H9 (cell line): ENCODE results near the gene IMPDH1. TPM values are rescaled to one million over a fixed set of nuclear protein-coding genes. Genes with fewer than 3 reads are reported as not detected.

Experiments used
- DNase-seq: peaks from one replicate; pipeline ENCODE4 v3.0.0-alpha.2; 2017
- H2AFZ ChIP-seq: one replicate; pipeline ENCODE4 v1.6.1; 2013; ENCODE audit warnings: mild to moderate bottlenecking, low read length, control low read depth, moderate library complexity
- H2AK5ac ChIP-seq: 2 replicates; pipeline ENCODE4 v1.6.1; 2013; ENCODE audit warnings: low read length, control low read depth, mixed read lengths; ENCODE audit not compliant: insufficient read length
- H2BK120ac ChIP-seq: one replicate; pipeline ENCODE4 v1.6.1; 2013; ENCODE audit warnings: low read depth, mild to moderate bottlenecking, low read length, control low read depth, inconsistent platforms; ENCODE audit not compliant: poor library complexity, severe bottlenecking
- H2BK12ac ChIP-seq: 2 replicates; pipeline ENCODE4 v1.6.1; 2013; ENCODE audit warnings: low read length, control low read depth, mixed read lengths, low read depth; ENCODE audit not compliant: insufficient read length
- H2BK15ac ChIP-seq: 2 replicates; pipeline ENCODE4 v1.6.1; 2013; ENCODE audit warnings: low read depth, low read length, control low read depth
- H2BK20ac ChIP-seq: one replicate; pipeline ENCODE4 v1.6.1; 2013; ENCODE audit warnings: low read depth, mild to moderate bottlenecking, low read length, control low read depth, inconsistent platforms; ENCODE audit not compliant: poor library complexity, severe bottlenecking
- H2BK5ac ChIP-seq: 2 replicates; pipeline ENCODE4 v1.6.1; 2013; ENCODE audit warnings: low read length, control low read depth, mixed read lengths; ENCODE audit not compliant: insufficient read length
- H3K14ac ChIP-seq: 2 replicates; pipeline ENCODE4 v1.6.1; 2013; ENCODE audit warnings: low read length, control low read depth; ENCODE audit not compliant: insufficient read depth
- H3K18ac ChIP-seq: 2 replicates; pipeline ENCODE4 v1.6.1; 2013; ENCODE audit warnings: low read depth, mild to moderate bottlenecking, mixed read lengths, low read length, control low read depth; ENCODE audit not compliant: insufficient read length
- H3K23ac ChIP-seq: 2 replicates; pipeline ENCODE4 v1.6.1; 2013; ENCODE audit warnings: low read length, control low read depth, mixed read lengths, low read depth; ENCODE audit not compliant: insufficient read length
- H3K23me2 ChIP-seq: 2 replicates; pipeline ENCODE4 v1.6.1; 2013; ENCODE audit warnings: low read depth, mild to moderate bottlenecking, mixed read lengths, low read length, control low read depth; ENCODE audit not compliant: insufficient read length, poor library complexity, severe bottlenecking
- H3K27ac ChIP-seq: 2 replicates; pipeline ENCODE4 v1.5.1; 2013; ENCODE audit warnings: low read length, control low read depth, mixed read lengths, low read depth; ENCODE audit not compliant: insufficient read length
- H3K27me3 ChIP-seq: 2 replicates; pipeline ENCODE4 v1.6.1; 2013; ENCODE audit warnings: low read length, control low read depth, inconsistent platforms; ENCODE audit not compliant: insufficient read depth
- H3K4ac ChIP-seq: 2 replicates; pipeline ENCODE4 v1.6.1; 2013; ENCODE audit warnings: low read depth, mild to moderate bottlenecking, control low read depth, inconsistent platforms, low read length, moderate library complexity
- H3K4me1 ChIP-seq: 2 replicates; pipeline ENCODE4 v1.6.1; 2013; ENCODE audit warnings: low read length, control low read depth, inconsistent platforms; ENCODE audit not compliant: insufficient read depth
- H3K4me2 ChIP-seq: 2 replicates; pipeline ENCODE4 v1.6.1; 2013; ENCODE audit warnings: low read length, control low read depth, mixed read lengths; ENCODE audit not compliant: insufficient read length, insufficient read depth
- H3K56ac ChIP-seq: 2 replicates; pipeline ENCODE4 v1.6.1; 2013; ENCODE audit warnings: low read depth, mild to moderate bottlenecking, mixed read lengths, low read length, control low read depth; ENCODE audit not compliant: insufficient read length
- H3K79me1 ChIP-seq: 2 replicates; pipeline ENCODE4 v1.6.1; 2013; ENCODE audit warnings: low read depth, mild to moderate bottlenecking, moderate library complexity, low read length, control low read depth, inconsistent platforms; ENCODE audit not compliant: insufficient read depth, poor library complexity, severe bottlenecking
- H3K79me2 ChIP-seq: 2 replicates; pipeline ENCODE4 v1.6.1; 2013; ENCODE audit warnings: low read length, control low read depth, inconsistent platforms; ENCODE audit not compliant: insufficient read depth
- H3K9ac ChIP-seq: 2 replicates; pipeline ENCODE4 v1.6.1; 2013; ENCODE audit warnings: low read length, control low read depth, mixed read lengths; ENCODE audit not compliant: insufficient read length; ENCODE audit errors: extremely low read depth
- H3K9me3 ChIP-seq: one replicate; pipeline ENCODE4 v1.6.1; 2013; ENCODE audit warnings: low read depth, low read length, inconsistent platforms; ENCODE audit not compliant: control insufficient read depth
- H3T11ph ChIP-seq: one replicate; pipeline ENCODE4 v1.6.1; 2013; ENCODE audit warnings: mild to moderate bottlenecking, low read length, control low read depth, inconsistent platforms
- H4K20me1 ChIP-seq: one replicate; pipeline ENCODE4 v1.6.1; 2013; ENCODE audit not compliant: control insufficient read depth, insufficient read length, insufficient read depth
- H4K5ac ChIP-seq: 2 replicates; pipeline ENCODE4 v1.6.1; 2013; ENCODE audit warnings: low read depth, mild to moderate bottlenecking, mixed read lengths, low read length, control low read depth; ENCODE audit not compliant: insufficient read length
- H4K8ac ChIP-seq: replicated peaks from 2 replicates; pipeline ENCODE4 v1.6.1; 2013; ENCODE audit warnings: low read length, control low read depth, mixed read lengths, low read depth; ENCODE audit not compliant: insufficient read length
- H4K91ac ChIP-seq: 2 replicates; pipeline ENCODE4 v1.6.1; 2013; ENCODE audit warnings: low read depth, mild to moderate bottlenecking, moderate library complexity, mixed read lengths, low read length, control low read depth; ENCODE audit not compliant: insufficient read length
- H3K27ac Mint-ChIP-seq, 3 experiments: 2 replicates in 2 of 3; 3 replicates in 1 of 3; pipeline ENCODE4 v1.8.0; 2020 to 2021; ENCODE audit warnings: mixed read lengths in 3 of 3, mild to moderate bottlenecking in 1 of 3, moderate library complexity in 1 of 3
- H3K27me3 Mint-ChIP-seq: 2 replicates; pipeline ENCODE4 v1.8.0; 2021; ENCODE audit warnings: low read depth, mild to moderate bottlenecking, moderate library complexity, mixed read lengths
- H3K36me3 Mint-ChIP-seq, 3 experiments: 2 replicates in 2 of 3; 3 replicates in 1 of 3; pipeline ENCODE4 v1.8.0; 2020 to 2021; ENCODE audit warnings: low read depth in 3 of 3, mixed read lengths in 3 of 3; ENCODE audit not compliant: insufficient read depth in 1 of 3
- H3K4me1 Mint-ChIP-seq, 2 experiments: 2 replicates each; pipeline ENCODE4 v1.8.0; 2020; ENCODE audit warnings: mixed read lengths in 2 of 2
- H3K4me3 Mint-ChIP-seq, 2 experiments: 2 replicates in 1 of 2; 3 replicates in 1 of 2; pipeline ENCODE4 v1.8.0; 2020 to 2021; ENCODE audit warnings: mild to moderate bottlenecking in 2 of 2, mixed read lengths in 2 of 2, moderate library complexity in 1 of 2
- H3K9me3 Mint-ChIP-seq, 2 experiments: 2 replicates in 1 of 2; 3 replicates in 1 of 2; pipeline ENCODE4 v1.8.0; 2020; ENCODE audit warnings: mild to moderate bottlenecking in 2 of 2, mixed read lengths in 2 of 2, moderate library complexity in 1 of 2
- CTCF ChIP-seq: fragments of 200-600 bp; sonication (generic); conservative IDR thresholded peaks from 3 replicates; pipeline ENCODE4 v1.8.0; 2021; ENCODE audit warnings: antibody characterized with exemption, mild to moderate bottlenecking
- WGBS: extraction: QIAGEN DNeasy Blood & Tissue Kit; methylation state at CpG from one replicate; pipeline ENCODE4 v1.1.7; 2013; ENCODE audit warnings: missing lambda C conversion rate, low lambda C conversion rate, mixed read lengths; ENCODE audit not compliant: insufficient read length; ENCODE audit errors: extremely low coverage; 5-methylcytosine and 5-hydroxymethylcytosine counted together
- total RNA-seq: library from RNA; stranded (reverse); gene quantifications from 2 replicates; pipeline ENCODE4 v1.2.1, GENCODE V29; 2021

The IMPDH1 gene
- total RNA-seq, 1 experiment from 2014 or later: 35.2 TPM

GRCh38 chr7:128353189-128353588 is 56.6 kb downstream of the IMPDH1 start:
- no peaks in the 10 kb centered on the region for H3K9me3 ChIP-seq
- no CpG with 5 or more reads among the region's 3 CpGs for WGBS
- peaks cover 3 to 11% of the 10 kb centered on the region in 2 experiments; a peak in 3 of 4 replicates for H3K4me1 Mint-ChIP-seq
- peaks cover 3% of the 10 kb centered on the region for H3K23me2 ChIP-seq
- no peak for DNase-seq
- H2BK15ac ChIP-seq: no peak overlapping the region
- no peak overlapping the region for H3K18ac ChIP-seq
- H3K4me2 ChIP-seq: no peak overlapping the region
- H2BK20ac ChIP-seq: no peak overlapping the region
- 0 out of 2 replicates have a peak, but pooled peaks cover 1% of the 10 kb centered on the region for H3K79me2 ChIP-seq
- no peak overlapping the region for H3K27ac Mint-ChIP-seq
- no peak overlapping the region for H4K8ac ChIP-seq
- H3K27me3 ChIP-seq: peaks cover 15% of the 10 kb centered on the region; the same call in 1 of the 2 replicates
- H3K14ac ChIP-seq: no peak overlapping the region
- no peak overlapping the region for H3K27ac ChIP-seq
- TF ChIP-seq CTCF: no peak
- no peaks in the 10 kb centered on the region for H4K20me1 ChIP-seq
- peaks cover 84% of the 10 kb centered on the region for H3K27me3 Mint-ChIP-seq
- H2BK12ac ChIP-seq: no peak overlapping the region
- H4K91ac ChIP-seq: no peak overlapping the region
- H3K4ac ChIP-seq: no peak overlapping the region
- no peak overlapping the region for H2AFZ ChIP-seq
- H2BK120ac ChIP-seq: no peak overlapping the region
- H3K36me3 Mint-ChIP-seq: no peaks in the 10 kb centered on the region
- H3K79me1 ChIP-seq: no peaks in the 10 kb centered on the region
- H3K23ac ChIP-seq: no peak overlapping the region
- no peaks in the 10 kb centered on the region for H3K4me1 ChIP-seq
- H3K9ac ChIP-seq: no peak overlapping the region
- no peak overlapping the region for H3T11ph ChIP-seq
- H2AK5ac ChIP-seq: no peak overlapping the region
- H2BK5ac ChIP-seq: no peak overlapping the region
- H4K5ac ChIP-seq: no peak overlapping the region
- no peak overlapping the region for H3K56ac ChIP-seq
- H3K9me3 Mint-ChIP-seq: no peaks in the 10 kb centered on the region
- H3K4me3 Mint-ChIP-seq: no peak overlapping the region
